CD4-positive, alpha-beta T cell treated with Interleukin-10 for 1 hour (primary cell): ENCODE results near the gene MXRA8.
A peak's percentile ranks its signal among the peaks of the same experiment; 100 is the strongest.

Source experiments
- DNase-seq: peaks from one replicate; pipeline ENCODE4 v3.0.0-alpha.2; 2020

Gene MXRA8

GRCh38 chr1:1306070-1306660 lies 52.2 kb downstream of the MXRA8 start:
- DNase-seq: no peak

- peak; percentile 69 for DNase-seq
These were observed 52.9 kb downstream of the MXRA8 start for GRCh38 chr1:1305300-1306069.

GRCh38 chr1:1304331-1305299 lies 53.7 kb downstream of the MXRA8 start:
- DNase-seq: no peak

- DNase-seq: no peak
These were observed 54.6 kb downstream of the MXRA8 start for GRCh38 chr1:1303736-1304135.

GRCh38 chr1:1302951-1303509 lies 55.3 kb downstream of the MXRA8 start:
- DNase-seq: no peak
